WTC11 (cell line): ENCODE data around the gene HOXA7. TPM values are rescaled to one million over a fixed set of nuclear protein-coding genes. Genes with fewer than 3 reads are reported as not detected.

Experiments
- ATAC-seq: fragments of 200-7000 bp; cut with Tn5 transposase; 2 replicates; pipeline ENCODE4 v1.10.0; 2021; ENCODE audit warnings: mild to moderate bottlenecking, moderate library complexity
- CTCF ChIA-PET: fragments of 300-600 bp; sonication (Branson Sonifier 250); formaldehyde crosslinking; loops from one replicate; lab custom pipeline; 2021; ENCODE audit warnings: antibody characterized with exemption; lab: Charles Lee
- POLR2A ChIA-PET: fragments of 350-600 bp; sonication (Branson Sonifier 250); formaldehyde crosslinking; loops from one replicate; lab custom pipeline; 2021; ENCODE audit warnings: antibody characterized with exemption; lab: Charles Lee
- DNase-seq: peaks from one replicate; pipeline ENCODE4 v3.0.0; 2021; ENCODE audit warnings: low spot score
- H3K27ac Mint-ChIP-seq: 2 replicates; pipeline ENCODE4 v1.8.0; 2021; ENCODE audit warnings: mixed read lengths
- H3K27me3 Mint-ChIP-seq: 2 replicates; pipeline ENCODE4 v1.8.0; 2021; ENCODE audit warnings: low read depth, mild to moderate bottlenecking, moderate library complexity, mixed read lengths
- H3K36me3 Mint-ChIP-seq: 2 replicates; pipeline ENCODE4 v1.8.0; 2021; ENCODE audit warnings: mixed read lengths
- H3K4me1 Mint-ChIP-seq: 2 replicates; pipeline ENCODE4 v1.8.0; 2022; ENCODE audit warnings: mixed read lengths
- H3K4me3 Mint-ChIP-seq: 2 replicates; pipeline ENCODE4 v1.8.0; 2021; ENCODE audit warnings: mild to moderate bottlenecking, moderate library complexity, mixed read lengths
- H3K9me3 Mint-ChIP-seq: 2 replicates; pipeline ENCODE4 v1.8.0; 2021; ENCODE audit warnings: mixed read lengths
- CREB1 ChIP-seq: sonication (generic); formaldehyde crosslinking; IDR thresholded peaks from 2 replicates; pipeline ENCODE4 v1.8.0; 2023; ENCODE audit warnings: mild to moderate bottlenecking, missing genetic modification reagents
- EMX1 ChIP-seq: fragments of 250-450 bp; sonication (Bioruptor Pico); IDR thresholded peaks from 2 replicates; pipeline ENCODE4 v1.8.0; 2021; ENCODE audit warnings: mild to moderate bottlenecking
- ETV6 ChIP-seq: sonication (generic); formaldehyde crosslinking; IDR thresholded peaks from 2 replicates; pipeline ENCODE4 v1.8.1; 2022; ENCODE audit warnings: mild to moderate bottlenecking, missing genetic modification reagents
- GABPB1 ChIP-seq: sonication (generic); formaldehyde crosslinking; IDR thresholded peaks from 2 replicates; pipeline ENCODE4 v1.8.1; 2023; ENCODE audit warnings: mild to moderate bottlenecking, missing genetic modification reagents
- GRHL2 ChIP-seq: fragments of 250-450 bp; sonication (Bioruptor Pico); IDR thresholded peaks from 2 replicates; pipeline ENCODE4 v1.8.0; 2022; ENCODE audit warnings: mild to moderate bottlenecking, moderate library complexity; ENCODE audit not compliant: insufficient replicate concordance, severe bottlenecking
- HMGA2 ChIP-seq: fragments of 250-450 bp; sonication (Bioruptor Pico); IDR thresholded peaks from 2 replicates; pipeline ENCODE4 v1.4.0; 2021; ENCODE audit warnings: mild to moderate bottlenecking, moderate library complexity
- MYBL2 ChIP-seq: sonication (generic); formaldehyde crosslinking; IDR thresholded peaks from 2 replicates; pipeline ENCODE4 v1.8.1; 2023; ENCODE audit warnings: mild to moderate bottlenecking, moderate library complexity, missing genetic modification reagents
- NR3C1 ChIP-seq: sonication (generic); formaldehyde crosslinking; conservative IDR thresholded peaks from 2 replicates; pipeline ENCODE4 v1.8.1; 2023; ENCODE audit warnings: low read depth, mild to moderate bottlenecking, missing genetic modification reagents
- OVOL2 ChIP-seq: fragments of 250-450 bp; sonication (Bioruptor Pico); IDR thresholded peaks from 2 replicates; pipeline ENCODE4 v1.9.0; 2021; ENCODE audit warnings: mild to moderate bottlenecking, borderline replicate concordance
- RORB ChIP-seq: fragments of 250-450 bp; sonication (Bioruptor Pico); IDR thresholded peaks from 2 replicates; pipeline ENCODE4 v1.9.0; 2021; ENCODE audit warnings: mild to moderate bottlenecking
- USF1 ChIP-seq: sonication (generic); formaldehyde crosslinking; IDR thresholded peaks from 2 replicates; pipeline ENCODE4 v1.8.0; 2022; ENCODE audit warnings: mild to moderate bottlenecking, missing genetic modification reagents
- ZNF219 ChIP-seq: sonication (generic); formaldehyde crosslinking; IDR thresholded peaks from 2 replicates; pipeline ENCODE4 v1.8.0; 2023; ENCODE audit warnings: missing genetic modification reagents, mild to moderate bottlenecking, borderline replicate concordance
- ZNF263 ChIP-seq: sonication (generic); formaldehyde crosslinking; IDR thresholded peaks from 2 replicates; pipeline ENCODE4 v1.8.1; 2022; ENCODE audit warnings: low read depth, mild to moderate bottlenecking, moderate library complexity, missing genetic modification reagents
- ZNF396 ChIP-seq: fragments of 250-450 bp; sonication (Bioruptor Pico); IDR thresholded peaks from 2 replicates; pipeline ENCODE4 v1.8.0; 2021; ENCODE audit warnings: mild to moderate bottlenecking, moderate library complexity, borderline replicate concordance
- ZNF532 ChIP-seq: fragments of 250-450 bp; sonication (Bioruptor Pico); IDR thresholded peaks from 2 replicates; pipeline ENCODE4 v1.9.0; 2021; ENCODE audit warnings: mild to moderate bottlenecking, borderline replicate concordance
- total RNA-seq: library from RNA; stranded (reverse); gene quantifications from 3 replicates; pipeline ENCODE4 v1.2.3, GENCODE V29; 2021
- TF ChIP-seq, protein P1 (sequence below): sonication (generic); formaldehyde crosslinking; IDR thresholded peaks from 2 replicates; pipeline ENCODE4 v1.8.0; 2023; ENCODE audit warnings: mild to moderate bottlenecking, missing genetic modification reagents
- TF ChIP-seq, protein P2 (sequence below): fragments of 200-600 bp; IDR thresholded peaks from 2 replicates; pipeline ENCODE4 v1.8.0; 2022; ENCODE audit warnings: antibody characterized with exemption
- TF ChIP-seq, protein P3 (sequence below): sonication (generic); formaldehyde crosslinking; IDR thresholded peaks from 2 replicates; pipeline ENCODE4 v1.8.1; 2022; ENCODE audit warnings: mild to moderate bottlenecking, moderate library complexity, missing genetic modification reagents

HOXA7 gene
- total RNA-seq, 1 experiment from 2014 or later = not detected

- no peak for TF ChIP-seq ZNF532 (CRISPR knock-in tag)
- no peak for TF ChIP-seq RORB (CRISPR knock-in tag)
- no peak for TF ChIP-seq GABPB1 (CRISPR knock-in tag)
- TF ChIP-seq EMX1 (CRISPR knock-in tag) = no peak
- no peak for TF ChIP-seq OVOL2
- no peak for TF ChIP-seq NR3C1 (CRISPR knock-in tag)
- TF ChIP-seq, protein P1, sequence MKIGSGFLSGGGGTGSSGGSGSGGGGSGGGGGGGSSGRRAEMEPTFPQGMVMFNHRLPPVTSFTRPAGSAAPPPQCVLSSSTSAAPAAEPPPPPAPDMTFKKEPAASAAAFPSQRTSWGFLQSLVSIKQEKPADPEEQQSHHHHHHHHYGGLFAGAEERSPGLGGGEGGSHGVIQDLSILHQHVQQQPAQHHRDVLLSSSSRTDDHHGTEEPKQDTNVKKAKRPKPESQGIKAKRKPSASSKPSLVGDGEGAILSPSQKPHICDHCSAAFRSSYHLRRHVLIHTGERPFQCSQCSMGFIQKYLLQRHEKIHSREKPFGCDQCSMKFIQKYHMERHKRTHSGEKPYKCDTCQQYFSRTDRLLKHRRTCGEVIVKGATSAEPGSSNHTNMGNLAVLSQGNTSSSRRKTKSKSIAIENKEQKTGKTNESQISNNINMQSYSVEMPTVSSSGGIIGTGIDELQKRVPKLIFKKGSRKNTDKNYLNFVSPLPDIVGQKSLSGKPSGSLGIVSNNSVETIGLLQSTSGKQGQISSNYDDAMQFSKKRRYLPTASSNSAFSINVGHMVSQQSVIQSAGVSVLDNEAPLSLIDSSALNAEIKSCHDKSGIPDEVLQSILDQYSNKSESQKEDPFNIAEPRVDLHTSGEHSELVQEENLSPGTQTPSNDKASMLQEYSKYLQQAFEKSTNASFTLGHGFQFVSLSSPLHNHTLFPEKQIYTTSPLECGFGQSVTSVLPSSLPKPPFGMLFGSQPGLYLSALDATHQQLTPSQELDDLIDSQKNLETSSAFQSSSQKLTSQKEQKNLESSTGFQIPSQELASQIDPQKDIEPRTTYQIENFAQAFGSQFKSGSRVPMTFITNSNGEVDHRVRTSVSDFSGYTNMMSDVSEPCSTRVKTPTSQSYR (CRISPR knock-in tag) = no peak
- TF ChIP-seq HMGA2 (CRISPR knock-in tag) = no peak
- TF ChIP-seq MYBL2 (CRISPR knock-in tag) = no peak
Observed at GRCh38 chr7:27184337-27185012, 28.0 kb upstream of the HOXA7 start (continued).

GRCh38 chr7:27183682-27184336, 27.3 kb upstream of the HOXA7 start:
- H3K27ac Mint-ChIP-seq = no peak overlapping the region
- H3K27me3 Mint-ChIP-seq = peaks cover 100% of the 10 kb centered on the region
- peak overlapping the region; percentile 40 for H3K4me3 Mint-ChIP-seq
- H3K4me1 Mint-ChIP-seq = peaks cover 55% of the 10 kb centered on the region
- CTCF ChIA-PET = interaction anchor here (0.6 to 1.7 kb wide), 4 partner anchors 12 to 465 kb away, joined by 3 to 5 read pairs (median 4); partner anchors contain the start of gene HOXA5
- TF ChIP-seq EMX1 (CRISPR knock-in tag) (no peak), ZNF263 (CRISPR knock-in tag) (no peak), USF1 (CRISPR knock-in tag) (no peak), ETV6 (CRISPR knock-in tag) (no peak), ZNF219 (CRISPR knock-in tag) (no peak), GRHL2 (no peak), ZNF396 (CRISPR knock-in tag) (no peak), CREB1 (CRISPR knock-in tag) (no peak)
- TF ChIP-seq, protein P2, sequence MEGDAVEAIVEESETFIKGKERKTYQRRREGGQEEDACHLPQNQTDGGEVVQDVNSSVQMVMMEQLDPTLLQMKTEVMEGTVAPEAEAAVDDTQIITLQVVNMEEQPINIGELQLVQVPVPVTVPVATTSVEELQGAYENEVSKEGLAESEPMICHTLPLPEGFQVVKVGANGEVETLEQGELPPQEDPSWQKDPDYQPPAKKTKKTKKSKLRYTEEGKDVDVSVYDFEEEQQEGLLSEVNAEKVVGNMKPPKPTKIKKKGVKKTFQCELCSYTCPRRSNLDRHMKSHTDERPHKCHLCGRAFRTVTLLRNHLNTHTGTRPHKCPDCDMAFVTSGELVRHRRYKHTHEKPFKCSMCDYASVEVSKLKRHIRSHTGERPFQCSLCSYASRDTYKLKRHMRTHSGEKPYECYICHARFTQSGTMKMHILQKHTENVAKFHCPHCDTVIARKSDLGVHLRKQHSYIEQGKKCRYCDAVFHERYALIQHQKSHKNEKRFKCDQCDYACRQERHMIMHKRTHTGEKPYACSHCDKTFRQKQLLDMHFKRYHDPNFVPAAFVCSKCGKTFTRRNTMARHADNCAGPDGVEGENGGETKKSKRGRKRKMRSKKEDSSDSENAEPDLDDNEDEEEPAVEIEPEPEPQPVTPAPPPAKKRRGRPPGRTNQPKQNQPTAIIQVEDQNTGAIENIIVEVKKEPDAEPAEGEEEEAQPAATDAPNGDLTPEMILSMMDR = no peak
- TF ChIP-seq, protein P3, sequence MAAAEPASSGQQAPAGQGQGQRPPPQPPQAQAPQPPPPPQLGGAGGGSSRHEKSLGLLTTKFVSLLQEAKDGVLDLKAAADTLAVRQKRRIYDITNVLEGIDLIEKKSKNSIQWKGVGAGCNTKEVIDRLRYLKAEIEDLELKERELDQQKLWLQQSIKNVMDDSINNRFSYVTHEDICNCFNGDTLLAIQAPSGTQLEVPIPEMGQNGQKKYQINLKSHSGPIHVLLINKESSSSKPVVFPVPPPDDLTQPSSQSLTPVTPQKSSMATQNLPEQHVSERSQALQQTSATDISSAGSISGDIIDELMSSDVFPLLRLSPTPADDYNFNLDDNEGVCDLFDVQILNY = no peak
- TF ChIP-seq, all 79 proteins: peak for 0
- POLR2A ChIA-PET = interaction anchor here (0.6 kb wide), 1 partner anchor 227 kb away, joined by 4 read pairs; no protein-coding TSS in a partner anchor
- DNase-seq (no peak), ATAC-seq (no peak)
- Mint-ChIP-seq H3K36me3 (0 out of 2 replicates have a peak, but pooled peaks cover 3% of the 10 kb centered on the region), H3K9me3 (no peaks in the 10 kb centered on the region)
